ENCODE measurements around the gene PDE6A.
"Not testable (repeated sequence)": the region's sequence is repeated elsewhere in the genome, so short reads cannot be mapped to it uniquely, and the experiment has no call there.

PDE6A gene

DNA sequence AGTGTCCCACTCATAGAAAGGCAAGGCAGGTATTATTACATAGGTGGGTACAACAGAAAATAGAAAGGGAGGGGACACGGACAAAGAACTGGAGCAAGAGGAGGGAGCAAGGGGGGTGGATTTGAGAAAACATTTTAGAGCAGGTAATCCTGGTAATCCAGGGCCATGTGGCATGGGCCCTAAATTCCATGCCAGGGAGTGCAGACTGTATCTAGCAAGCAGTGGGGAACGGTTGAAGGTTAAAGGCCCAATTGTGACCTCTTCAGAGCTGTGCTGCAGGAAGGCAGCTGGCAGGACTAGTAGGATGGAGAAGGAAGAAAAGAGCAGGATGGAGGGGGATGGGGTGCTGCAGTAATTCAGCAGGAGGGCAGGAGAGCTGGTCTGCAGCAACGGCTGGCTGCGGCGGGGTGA lies 75.2 kb downstream of the PDE6A start:
- no peak for DNase-seq (ENCODE audit: extremely low read depth, low read depth)

GRCh38 chr5:149865746-149866145 lies 78.8 kb downstream of the PDE6A start:
- DNase-seq (ENCODE audit: extremely low read depth, low read depth), result no peak
- no peak for TF ChIP-seq CTCF (IDR thresholded peaks at IDR 0.05; ENCODE audit: low read depth, low read length)

More for the DNA sequence above, 75.2 kb downstream of the PDE6A start:
- no peak for TF ChIP-seq CTCF (IDR thresholded peaks at IDR 0.05; ENCODE audit: low read depth, low read length)

DNA sequence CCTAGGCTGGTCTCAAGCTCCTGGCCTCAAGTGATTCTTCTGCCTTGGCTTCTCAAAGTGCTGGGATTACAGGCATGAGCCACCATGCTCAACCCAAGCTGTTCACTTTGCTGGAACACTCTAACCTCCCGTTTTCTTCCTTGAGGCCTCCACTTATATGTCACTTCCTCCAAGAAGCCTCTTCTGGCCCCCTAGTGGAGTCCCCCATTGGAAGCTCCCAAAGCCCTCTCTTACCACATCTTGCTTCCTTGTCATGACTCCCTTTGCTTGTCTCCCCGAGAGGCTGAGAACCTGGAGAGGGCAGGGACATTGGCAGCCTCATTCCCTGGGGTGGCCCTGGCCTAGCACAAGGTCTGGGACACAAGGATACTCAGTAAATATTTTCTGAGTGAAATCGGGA lies 80.8 kb downstream of the PDE6A start:
- TF ChIP-seq CTCF (IDR thresholded peaks at IDR 0.05; ENCODE audit: low read depth, low read length), result no peak

DNA sequence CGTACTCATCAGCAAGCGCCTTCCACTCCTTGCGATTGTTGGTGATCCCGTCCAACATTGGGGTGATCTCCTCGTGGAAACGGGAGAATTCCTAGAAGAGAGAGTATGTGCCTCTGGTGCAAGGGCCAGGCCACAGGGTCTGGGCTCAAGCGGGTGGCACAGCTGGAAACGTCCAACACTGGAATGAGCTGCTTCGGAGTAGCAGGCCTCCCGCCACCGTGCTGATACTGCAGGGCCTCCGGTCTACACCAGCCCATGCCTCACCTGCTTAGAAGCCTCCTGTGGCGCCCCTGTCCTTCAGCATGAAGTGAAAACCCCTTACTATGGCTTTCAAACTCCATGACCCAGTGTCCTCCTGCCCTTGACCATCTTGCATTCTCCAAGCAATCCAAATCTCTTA lies 81.4 kb downstream of the PDE6A start:
- TF ChIP-seq CTCF (IDR thresholded peaks at IDR 0.05; ENCODE audit: low read depth, low read length), result no peak
- no peak for DNase-seq (ENCODE audit: extremely low read depth, low read depth)

More for the DNA sequence above, 80.8 kb downstream of the PDE6A start:
- DNase-seq (ENCODE audit: extremely low read depth, low read depth), result no peak

GRCh38 chr5:149860801-149861322 lies 83.7 kb downstream of the PDE6A start:
- no peak for DNase-seq (ENCODE audit: extremely low read depth, low read depth)

DNA sequence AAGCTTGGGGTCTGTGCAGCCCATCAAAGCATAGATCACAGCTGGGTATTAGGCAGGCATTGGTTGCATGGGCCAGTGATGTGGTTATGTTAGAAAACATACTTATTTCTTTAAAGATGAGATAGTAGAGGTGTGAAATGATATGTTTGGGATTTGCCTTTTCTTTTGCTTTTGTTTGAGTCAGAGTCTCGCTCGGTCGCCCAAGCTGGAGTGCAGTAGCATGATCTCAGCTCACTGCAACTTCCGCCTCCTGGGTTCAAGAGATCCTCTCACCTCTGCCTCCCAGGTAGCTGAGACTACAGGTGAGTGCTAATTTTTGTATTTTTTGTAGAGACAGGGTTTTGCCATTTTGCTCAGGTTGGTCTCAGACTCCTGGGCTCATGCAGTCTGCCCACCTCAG lies 84.8 kb downstream of the PDE6A start:
- no peak for DNase-seq (ENCODE audit: extremely low read depth, low read depth)
- no peak for TF ChIP-seq CTCF (IDR thresholded peaks at IDR 0.05; ENCODE audit: low read depth, low read length)

More at GRCh38 chr5:149860801-149861322, 83.7 kb downstream of the PDE6A start:
- no peak for TF ChIP-seq CTCF (IDR thresholded peaks at IDR 0.05; ENCODE audit: low read depth, low read length)

DNA sequence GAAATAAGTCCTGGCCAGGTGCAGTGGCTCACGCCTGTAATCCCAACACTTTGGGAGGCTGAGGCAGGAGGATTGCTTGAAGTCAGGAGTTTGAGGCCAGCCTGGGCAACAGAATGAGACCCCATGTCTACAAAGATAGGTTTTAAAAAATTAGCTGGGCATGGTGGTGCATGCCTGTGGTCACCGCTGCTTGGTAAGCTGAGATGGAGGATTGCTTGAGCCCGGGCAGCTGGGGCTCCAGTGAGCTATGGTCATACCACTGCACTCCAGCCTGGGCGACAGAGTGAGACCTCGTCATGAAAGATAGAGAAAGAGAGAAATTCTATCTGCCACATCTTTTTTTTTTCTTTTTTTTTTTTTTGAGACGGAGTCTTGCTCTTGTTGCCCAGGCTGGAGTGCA lies 86.1 kb downstream of the PDE6A start:
- not testable (repeated sequence) for DNase-seq (ENCODE audit: extremely low read depth, low read depth)

- no peak for TF ChIP-seq CTCF (IDR thresholded peaks at IDR 0.05; ENCODE audit: low read depth, low read length)
- no peak for DNase-seq (ENCODE audit: extremely low read depth, low read depth)
Measured at GRCh38 chr5:149857499-149857898, 87.1 kb downstream of the PDE6A start.

Measured in AG09319 (cell line).